WI38 (cell line): ENCODE data around the gene SMPD4.
"Not testable (repeated sequence)": the region's sequence is repeated elsewhere in the genome, so short reads cannot be mapped to it uniquely, and the experiment has no call there.

Source experiments
- H3K4me3 ChIP-seq: 2 replicates; pipeline ENCODE4 v1.5.1; 2011; ENCODE audit warnings: low read depth, mild to moderate bottlenecking, control low read depth, low read length
- CTCF ChIP-seq: IDR thresholded peaks from 2 replicates; pipeline ENCODE4 v1.5.1; 2012; ENCODE audit warnings: low read depth, mild to moderate bottlenecking, control low read depth, low read length

Gene SMPD4, protein sequence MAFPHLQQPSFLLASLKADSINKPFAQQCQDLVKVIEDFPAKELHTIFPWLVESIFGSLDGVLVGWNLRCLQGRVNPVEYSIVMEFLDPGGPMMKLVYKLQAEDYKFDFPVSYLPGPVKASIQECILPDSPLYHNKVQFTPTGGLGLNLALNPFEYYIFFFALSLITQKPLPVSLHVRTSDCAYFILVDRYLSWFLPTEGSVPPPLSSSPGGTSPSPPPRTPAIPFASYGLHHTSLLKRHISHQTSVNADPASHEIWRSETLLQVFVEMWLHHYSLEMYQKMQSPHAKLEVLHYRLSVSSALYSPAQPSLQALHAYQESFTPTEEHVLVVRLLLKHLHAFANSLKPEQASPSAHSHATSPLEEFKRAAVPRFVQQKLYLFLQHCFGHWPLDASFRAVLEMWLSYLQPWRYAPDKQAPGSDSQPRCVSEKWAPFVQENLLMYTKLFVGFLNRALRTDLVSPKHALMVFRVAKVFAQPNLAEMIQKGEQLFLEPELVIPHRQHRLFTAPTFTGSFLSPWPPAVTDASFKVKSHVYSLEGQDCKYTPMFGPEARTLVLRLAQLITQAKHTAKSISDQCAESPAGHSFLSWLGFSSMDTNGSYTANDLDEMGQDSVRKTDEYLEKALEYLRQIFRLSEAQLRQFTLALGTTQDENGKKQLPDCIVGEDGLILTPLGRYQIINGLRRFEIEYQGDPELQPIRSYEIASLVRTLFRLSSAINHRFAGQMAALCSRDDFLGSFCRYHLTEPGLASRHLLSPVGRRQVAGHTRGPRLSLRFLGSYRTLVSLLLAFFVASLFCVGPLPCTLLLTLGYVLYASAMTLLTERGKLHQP

GRCh38 chr2:130181325-130181879 is at the start of gene SMPD4:
Gene SMPD4 (minus strand): TSS chr2:130181602. CDS start chr2:130176592, 5,010 bp downstream.
- no peak for TF ChIP-seq CTCF
- peak within 1 kb of the TSS; percentile 94 for H3K4me3 ChIP-seq

DNA sequence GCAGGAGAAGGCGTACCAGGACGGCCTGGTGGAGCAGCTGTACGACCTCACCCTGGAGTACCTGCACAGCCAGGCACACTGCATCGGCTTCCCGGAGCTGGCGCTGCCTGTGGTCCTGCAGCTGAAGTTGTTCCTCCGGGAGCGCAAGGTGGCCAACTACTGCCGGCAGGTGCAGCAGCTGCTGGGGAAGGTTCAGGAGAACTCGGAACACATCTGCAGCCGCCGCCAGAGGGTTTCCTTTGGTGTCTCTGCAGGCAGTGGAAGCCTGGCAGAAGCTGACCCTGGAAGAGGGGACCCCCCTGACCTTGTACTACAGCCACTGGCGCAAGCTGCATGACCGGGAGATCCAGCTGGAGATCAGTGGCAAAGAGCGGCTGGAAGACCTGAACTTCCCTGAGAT is 49.5 kb upstream of the SMPD4 start:
- not testable (repeated sequence) for H3K4me3 ChIP-seq

- H3K4me3 ChIP-seq, result not testable (repeated sequence)
These were observed 49.0 kb upstream of the SMPD4 start for GRCh38 chr2:130230376-130230775.

DNA sequence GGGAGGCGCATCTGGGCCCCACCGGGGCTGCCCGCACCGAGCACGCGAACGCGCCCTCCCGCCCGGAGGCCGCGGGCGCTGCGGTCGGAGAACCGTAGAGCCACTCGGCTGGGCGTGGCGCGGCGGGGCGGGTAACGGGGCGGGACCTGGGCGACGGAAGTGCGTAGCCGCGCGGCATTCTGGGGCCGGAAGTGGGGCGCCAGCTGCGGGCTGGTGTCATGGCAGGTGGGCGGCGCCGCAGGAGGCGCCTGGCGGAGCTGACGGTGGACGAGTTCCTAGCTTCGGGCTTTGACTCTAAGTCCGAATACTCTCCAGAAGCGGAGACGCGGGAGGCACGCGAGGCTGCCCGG is 47.7 kb upstream of the SMPD4 start:
- H3K4me3 ChIP-seq, result peak overlapping the region; percentile 61

DNA sequence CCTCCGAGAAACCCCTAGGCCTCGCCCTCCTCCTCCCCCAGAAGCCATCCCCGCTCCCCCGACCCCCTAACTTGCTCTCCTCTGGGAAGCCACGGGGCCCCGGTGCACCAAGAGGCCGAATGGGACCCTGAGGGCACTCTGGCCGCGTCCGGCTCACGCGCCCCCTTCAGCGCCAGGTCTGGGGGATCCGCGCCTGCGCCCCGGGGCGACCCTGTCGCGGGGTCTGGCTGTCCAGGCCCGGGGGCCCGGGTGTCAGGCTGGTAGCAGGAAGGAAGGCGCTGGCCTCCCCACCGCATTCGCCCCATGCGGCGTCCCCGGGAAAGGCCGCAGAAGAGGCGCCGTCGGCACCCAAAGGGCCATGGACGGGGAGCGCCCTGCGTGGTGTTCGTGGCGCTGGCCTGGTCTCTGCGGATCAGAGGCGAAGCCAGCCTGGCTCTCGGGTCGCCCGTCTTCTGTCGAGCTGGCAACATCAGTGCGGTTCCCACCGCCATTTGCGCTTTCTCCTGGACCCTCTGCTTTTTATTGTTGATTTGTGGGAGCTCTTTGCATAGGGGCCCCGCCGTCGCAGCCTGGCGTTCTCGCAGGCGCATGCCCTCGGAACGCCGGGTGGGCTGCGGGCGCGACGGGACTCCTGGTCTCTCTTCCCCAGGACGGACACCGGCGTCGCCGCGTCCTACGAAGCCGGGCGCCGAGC is 47.2 kb upstream of the SMPD4 start:
- peak overlapping the region; percentile 22; the same call in 1 of the 2 replicates for H3K4me3 ChIP-seq

- H3K4me3 ChIP-seq, result not testable (repeated sequence)
These were observed 46.6 kb upstream of the SMPD4 start for GRCh38 chr2:130228005-130228404.

DNA sequence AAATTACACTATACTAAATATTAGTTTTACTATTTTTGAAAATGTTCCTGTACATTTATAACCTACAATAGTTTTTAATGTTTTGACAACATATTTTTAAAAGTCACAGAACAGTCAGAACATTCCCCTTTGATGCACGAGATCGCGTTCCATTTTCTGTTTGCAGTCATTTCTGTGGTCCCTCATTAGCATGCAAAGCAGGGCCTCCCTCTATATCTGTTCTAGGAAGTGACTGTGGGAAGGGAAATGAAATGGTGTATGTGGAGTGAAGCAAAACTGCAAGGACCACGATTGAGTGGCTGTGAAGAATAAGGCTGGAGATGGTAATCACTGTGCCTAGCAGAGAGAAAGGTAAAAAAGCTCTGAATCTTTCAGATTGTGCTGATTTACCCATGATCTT is 41.1 kb upstream of the SMPD4 start:
- H3K4me3 ChIP-seq, result not testable (repeated sequence)

GRCh38 chr2:130220505-130220904 is 39.1 kb upstream of the SMPD4 start:
- H3K4me3 ChIP-seq, result not testable (repeated sequence)

DNA sequence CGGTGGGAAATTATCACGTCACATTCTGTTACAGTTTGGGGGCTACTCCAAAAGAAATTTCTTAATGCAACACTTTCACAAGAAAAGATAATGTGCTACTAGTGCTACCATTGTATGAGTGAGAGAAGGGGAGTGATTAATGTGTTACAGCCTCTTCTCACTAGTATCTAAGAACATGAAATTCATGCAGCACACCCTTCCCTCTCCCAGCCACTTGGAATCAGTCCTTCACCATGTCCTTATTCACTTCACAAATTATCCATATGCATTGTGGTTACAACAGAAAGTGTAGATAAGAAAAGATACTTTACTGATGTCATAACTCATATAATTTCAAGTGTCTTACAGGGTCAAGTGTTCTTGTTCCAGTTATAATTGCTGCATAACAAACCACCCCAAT is 37.7 kb upstream of the SMPD4 start:
- H3K4me3 ChIP-seq, result not testable (repeated sequence)

DNA sequence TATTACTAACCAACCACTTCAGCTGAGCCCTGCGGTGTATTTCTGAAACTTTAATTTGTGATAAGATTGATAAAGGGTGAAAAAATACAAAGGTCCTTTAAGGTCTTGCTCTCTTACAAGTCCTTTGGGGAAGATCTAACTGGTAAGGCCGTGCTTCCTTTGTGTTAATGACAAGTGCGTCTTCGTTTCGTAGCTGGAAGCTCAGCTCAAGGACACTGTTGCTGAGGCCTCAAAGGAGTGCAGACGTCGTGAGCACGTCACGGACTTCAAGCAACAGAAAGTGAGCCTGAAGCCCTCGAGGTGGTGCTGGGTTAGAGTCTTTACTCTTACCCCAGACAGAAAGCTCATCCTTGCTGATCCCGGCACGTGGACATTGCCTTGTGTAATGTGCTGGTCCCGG is 25.6 kb upstream of the SMPD4 start:
- not testable (repeated sequence) for H3K4me3 ChIP-seq

DNA sequence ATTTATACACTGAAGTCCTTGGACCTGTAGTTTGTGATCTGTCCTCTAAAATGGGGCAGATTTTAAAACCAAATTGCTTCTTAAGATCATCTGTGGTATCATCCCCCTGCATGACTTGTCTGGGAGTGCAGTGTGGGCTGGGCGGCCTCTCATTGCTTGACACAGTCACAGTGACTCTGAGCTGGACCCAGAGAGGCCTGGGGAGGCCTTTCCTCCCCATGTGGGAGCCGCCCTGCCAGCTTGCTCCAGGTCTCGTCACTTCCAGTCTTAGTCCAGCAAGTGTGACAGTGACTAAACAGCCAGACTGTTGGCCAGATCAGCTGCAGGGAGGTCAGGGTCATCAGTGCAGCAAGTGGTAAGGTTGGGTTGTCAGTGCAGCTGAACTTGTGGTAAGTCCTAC is 21.7 kb upstream of the SMPD4 start:
- not testable (repeated sequence) for H3K4me3 ChIP-seq

- not testable (repeated sequence) for H3K4me3 ChIP-seq
These were observed 21.1 kb upstream of the SMPD4 start for GRCh38 chr2:130202518-130202917.

GRCh38 chr2:130198343-130198742 is 16.9 kb upstream of the SMPD4 start, which contains the start of gene TUBA3E:
Gene TUBA3E (minus strand): TSS chr2:130198439. CDS start chr2:130198360, 79 bp downstream.
- no peak for TF ChIP-seq CTCF
- H3K4me3 ChIP-seq, result no peak within 1 kb of the TSS

GRCh38 chr2:130196052-130196451 is 14.7 kb upstream of the SMPD4 start:
- H3K4me3 ChIP-seq, result not testable (repeated sequence)

DNA sequence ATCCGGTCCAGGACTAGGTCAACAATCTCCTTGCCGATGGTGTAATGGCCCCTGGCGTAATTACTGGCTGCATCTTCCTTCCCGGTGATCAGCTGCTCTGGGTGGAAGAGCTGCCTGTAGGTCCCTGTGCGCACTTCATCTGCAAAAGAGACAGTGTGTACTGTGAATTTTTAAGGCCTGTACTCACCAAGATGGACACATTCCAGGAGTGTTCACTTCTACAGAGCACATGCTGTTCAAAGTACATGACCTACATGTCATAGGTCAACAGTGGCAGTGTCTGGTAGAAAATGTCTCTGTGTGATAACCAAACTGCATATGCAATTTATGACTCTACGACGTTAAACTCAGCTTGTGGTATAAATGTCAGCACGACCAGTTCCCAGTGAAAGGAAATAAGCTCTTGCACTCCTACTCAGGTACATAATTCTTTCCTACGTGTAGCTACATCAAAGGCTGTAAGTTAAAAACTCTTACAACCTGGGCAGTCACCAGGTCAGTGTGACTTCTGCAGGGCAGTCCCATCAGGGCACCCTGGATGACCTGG is 13.8 kb upstream of the SMPD4 start:
- H3K4me3 ChIP-seq, result not testable (repeated sequence)

DNA sequence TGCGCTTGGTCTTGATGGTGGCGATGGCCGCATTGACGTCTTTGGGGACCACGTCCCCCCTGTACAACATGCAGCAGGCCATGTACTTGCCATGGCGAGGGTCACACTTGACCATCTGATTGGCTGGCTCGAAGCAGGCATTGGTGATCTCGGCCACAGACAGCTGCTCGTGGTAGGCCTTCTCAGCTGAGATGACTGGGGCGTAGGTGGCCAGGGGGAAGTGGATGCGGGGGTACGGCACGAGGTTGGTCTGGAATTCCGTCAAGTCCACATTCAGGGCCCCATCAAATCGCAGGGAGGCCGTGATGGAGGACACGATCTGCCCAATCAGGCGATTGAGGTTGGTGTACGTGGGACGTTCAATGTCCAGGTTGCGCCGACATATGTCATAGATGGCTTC is 12.4 kb upstream of the SMPD4 start:
- not testable (repeated sequence) for H3K4me3 ChIP-seq

- not testable (repeated sequence) for H3K4me3 ChIP-seq
These were observed 11.0 kb upstream of the SMPD4 start for GRCh38 chr2:130192451-130192850.
